Skeletal muscle cell (primary cell): ENCODE results near the gene SALL4.
"Not testable (repeated sequence)": the region's sequence is repeated elsewhere in the genome, so short reads cannot be mapped to it uniquely, and the experiment has no call there.

ENCODE experiments used
- DNase-seq: peaks from one replicate; pipeline ENCODE4 v3.0.0-alpha.2; 2010; ENCODE audit warnings: low read depth
- H3K4me3 ChIP-seq: 2 replicates; pipeline ENCODE4 v1.5.1; 2011; ENCODE audit warnings: low read depth, mild to moderate bottlenecking, control low read depth, low read length, moderate library complexity

SALL4 gene

DNA sequence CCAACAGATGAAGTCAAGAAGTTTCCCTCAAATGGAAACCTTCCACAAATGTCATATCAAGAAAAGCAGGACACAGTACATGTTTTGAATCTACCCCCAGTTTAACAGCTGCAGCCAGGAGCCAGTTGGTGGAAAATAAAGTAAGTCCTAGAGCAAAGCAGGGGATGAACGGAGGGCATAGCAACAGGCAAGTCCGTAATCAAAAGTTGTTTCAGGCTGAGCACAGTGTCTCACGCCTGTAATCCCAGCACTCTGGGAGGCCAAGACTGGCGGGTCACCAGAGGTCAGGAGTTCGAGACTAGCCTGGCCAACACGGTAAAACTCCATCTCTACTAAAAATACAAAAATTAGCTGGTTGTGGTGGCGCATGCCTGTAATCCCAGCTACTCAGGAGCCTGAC, 2.4 kb upstream of the SALL4 start:
- no peak for DNase-seq
- no peak overlapping the region for H3K4me3 ChIP-seq

DNA sequence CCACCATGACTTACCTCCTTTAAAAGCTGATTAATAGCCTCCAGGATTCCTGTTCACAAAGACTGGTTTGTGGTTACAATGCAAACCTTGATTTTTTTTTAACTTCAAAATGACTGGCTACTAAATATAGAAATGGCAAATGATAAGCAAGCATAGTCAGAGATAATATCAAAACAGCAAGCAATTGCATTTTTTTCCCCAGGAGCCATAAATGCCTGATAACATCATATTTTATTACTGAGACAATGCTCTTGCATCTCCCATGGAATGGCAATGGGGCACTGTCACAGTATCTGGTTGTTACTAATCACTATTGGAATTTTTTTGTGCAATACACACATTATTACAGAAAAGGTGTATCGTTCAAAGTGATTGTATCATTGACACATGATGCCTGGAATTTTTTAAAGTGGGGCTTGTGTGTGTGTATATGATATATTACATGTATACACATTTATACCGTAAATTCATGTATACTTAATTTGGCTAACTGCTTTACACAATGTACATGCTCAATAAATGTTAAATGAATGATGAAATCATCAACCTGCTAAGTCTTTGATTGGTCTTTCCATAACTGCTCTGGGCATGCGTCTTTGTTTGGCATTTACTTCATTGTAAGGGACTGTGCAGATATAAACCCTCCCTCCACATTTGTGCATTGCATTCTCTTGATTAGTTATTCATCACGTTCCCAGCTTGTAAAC, 980 bp upstream of the SALL4 start:
- no peak for DNase-seq
- no peak overlapping the region for H3K4me3 ChIP-seq

GRCh38 chr20:51801823-51802123, 548 bp downstream of the SALL4 start:
- H3K4me3 ChIP-seq: peak overlapping the region; percentile 50
- no peak for DNase-seq

DNA sequence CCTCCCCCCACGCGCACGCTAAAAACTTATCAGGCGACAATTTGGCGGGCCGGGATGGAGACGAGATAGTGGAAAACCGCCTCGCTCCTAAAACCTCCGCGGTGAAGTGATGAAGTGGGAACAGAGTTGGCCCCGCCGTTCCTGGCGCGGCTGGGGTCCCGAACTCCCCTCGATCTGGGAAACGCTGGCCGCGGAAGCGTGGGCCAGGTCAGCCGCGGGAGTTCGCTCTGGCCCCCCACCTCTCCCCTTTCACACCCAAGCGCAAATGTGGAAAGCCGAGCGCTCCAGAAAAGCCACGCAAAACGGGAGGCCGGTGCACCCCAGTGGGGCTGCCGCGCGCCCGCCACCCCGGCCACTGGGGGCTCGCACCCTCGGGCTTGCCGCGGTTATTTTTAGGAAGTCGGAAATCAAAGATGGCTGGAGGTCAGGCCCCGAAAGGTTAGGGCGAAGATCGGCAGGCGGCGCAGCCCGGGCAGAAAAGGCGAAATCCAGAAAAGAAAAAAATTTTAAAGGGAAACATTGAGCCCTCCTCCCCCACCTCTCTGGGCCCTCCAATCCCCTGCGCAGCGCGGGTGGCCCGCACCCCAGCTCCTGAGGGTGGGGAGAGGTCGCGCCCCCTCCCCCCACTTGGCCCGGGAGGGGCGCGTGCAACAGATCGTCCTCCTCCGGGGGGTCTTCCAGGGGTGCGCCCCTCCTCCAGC, 1.0 kb downstream of the SALL4 start:
- DNase-seq: no peak
- peak overlapping the region; percentile 50 for H3K4me3 ChIP-seq

GRCh38 chr20:51800872-51801121, 1.5 kb downstream of the SALL4 start:
- DNase-seq: no peak
- H3K4me3 ChIP-seq: peak overlapping the region; percentile 50

GRCh38 chr20:51800060-51800871, 2.1 kb downstream of the SALL4 start:
- DNase-seq: no peak
- peak overlapping the region; percentile 50 for H3K4me3 ChIP-seq

DNA sequence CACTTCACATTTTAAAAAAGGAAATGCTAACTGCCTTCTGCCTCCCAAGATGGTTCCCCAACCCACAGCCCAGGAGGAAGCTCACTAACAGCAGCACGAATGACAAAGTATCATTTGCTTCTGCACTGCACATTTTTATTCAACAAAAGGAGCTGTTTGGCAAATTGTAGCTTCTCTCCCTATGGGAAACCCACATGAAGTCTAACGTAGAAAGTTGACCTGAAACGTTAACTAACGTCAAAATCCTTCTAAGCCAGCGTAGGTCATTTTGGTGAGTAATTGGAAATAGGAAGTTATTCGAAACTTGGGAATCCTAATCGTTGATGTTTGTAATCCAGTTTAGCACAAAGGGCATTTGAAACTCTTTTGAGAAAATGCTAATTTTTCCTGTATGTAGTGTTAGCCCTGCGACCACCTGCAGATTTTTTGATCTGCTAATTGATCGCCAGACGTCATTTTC, 2.9 kb downstream of the SALL4 start:
- no peak overlapping the region for H3K4me3 ChIP-seq
- no peak for DNase-seq

- no peak for DNase-seq
Observed at GRCh38 chr20:51797357-51798025, 4.8 kb downstream of the SALL4 start.

DNA sequence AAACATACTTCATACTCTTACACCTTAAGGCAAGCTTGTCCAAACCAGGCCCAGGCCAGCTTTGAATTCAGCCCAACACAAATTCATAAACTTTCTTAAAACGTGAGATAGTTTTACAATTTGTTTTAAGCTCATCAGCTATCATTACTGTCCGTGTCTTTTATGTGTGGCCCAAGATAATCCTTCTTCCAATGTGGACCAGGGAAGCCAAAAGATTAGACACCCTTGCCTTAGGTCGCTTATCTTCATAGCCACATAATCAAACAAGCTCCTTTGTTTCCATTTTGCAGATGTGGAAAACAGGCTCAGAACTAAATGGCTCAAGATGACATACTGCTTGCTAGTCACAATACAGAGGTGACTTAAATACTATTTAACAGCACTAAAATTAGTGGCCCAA, 6.0 kb downstream of the SALL4 start:
- no peak for DNase-seq
- no peak overlapping the region for H3K4me3 ChIP-seq

More at GRCh38 chr20:51797357-51798025, 4.8 kb downstream of the SALL4 start:
- no peak overlapping the region for H3K4me3 ChIP-seq

- H3K4me3 ChIP-seq: no peak overlapping the region
- no peak for DNase-seq
Observed at GRCh38 chr20:51792960-51793359, 9.4 kb downstream of the SALL4 start.

DNA sequence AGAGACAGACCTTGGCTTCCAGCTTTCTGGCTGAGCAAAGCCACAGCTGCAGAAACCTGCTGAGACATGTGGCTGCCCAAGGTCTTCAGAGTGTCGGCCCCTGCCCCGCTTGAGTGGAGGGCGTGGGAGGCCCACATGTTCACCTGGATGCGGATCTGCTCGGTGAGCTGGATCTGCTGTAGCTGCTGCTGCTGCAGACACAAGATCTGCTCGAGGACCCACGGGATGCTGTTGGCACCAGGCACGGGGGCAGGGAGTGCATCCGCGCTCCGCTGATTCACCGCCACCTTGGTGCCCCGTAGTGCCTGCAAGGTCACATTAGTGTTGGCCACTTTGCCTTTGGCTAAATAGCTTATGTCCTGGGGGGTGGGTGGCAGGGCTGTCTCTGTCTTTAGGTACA, 10.7 kb downstream of the SALL4 start:
- H3K4me3 ChIP-seq: no peak overlapping the region

DNA sequence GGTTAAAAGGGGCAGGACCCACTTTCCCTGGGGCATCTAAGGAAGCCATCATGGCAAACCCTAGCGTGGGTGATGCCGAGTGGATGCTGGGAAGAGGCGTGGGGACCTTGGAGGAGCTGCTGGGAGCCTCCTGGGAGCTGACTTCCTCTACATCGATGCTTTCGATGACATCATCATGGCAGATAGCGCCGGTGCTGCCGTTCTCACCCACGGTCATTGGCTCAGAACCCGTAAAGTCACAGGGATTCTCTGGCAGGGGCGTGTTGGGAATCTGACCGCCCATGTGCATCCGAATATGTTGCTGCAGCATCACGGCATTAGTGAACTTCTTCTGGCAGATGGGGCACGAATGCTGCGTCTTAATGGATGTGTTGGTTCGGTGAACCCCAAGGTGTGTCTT, 12.1 kb downstream of the SALL4 start:
- no peak overlapping the region for H3K4me3 ChIP-seq
- no peak for DNase-seq

More for the DNA sequence above, 10.7 kb downstream of the SALL4 start:
- DNase-seq: no peak

DNA sequence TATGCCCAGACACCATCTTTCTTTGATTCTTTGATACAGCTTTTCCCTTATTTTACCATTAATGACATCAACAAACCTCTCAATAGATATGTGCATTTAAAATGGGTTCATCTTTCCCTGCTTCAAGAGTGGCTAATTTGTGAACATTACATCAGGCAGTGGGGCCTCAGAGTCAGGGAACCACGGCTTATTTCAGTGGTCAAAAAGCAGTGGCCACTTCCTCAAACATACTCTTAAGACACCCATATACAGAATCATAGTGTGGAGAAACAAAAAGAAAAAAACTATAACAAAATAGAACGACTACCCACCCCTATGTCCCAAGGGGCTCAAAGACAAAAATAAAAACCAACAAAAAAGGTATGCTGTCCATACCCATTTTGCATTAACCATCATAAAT, 12.9 kb downstream of the SALL4 start:
- DNase-seq: no peak
- no peak overlapping the region for H3K4me3 ChIP-seq

GRCh38 chr20:51788822-51789221, 13.5 kb downstream of the SALL4 start:
- DNase-seq: no peak

DNA sequence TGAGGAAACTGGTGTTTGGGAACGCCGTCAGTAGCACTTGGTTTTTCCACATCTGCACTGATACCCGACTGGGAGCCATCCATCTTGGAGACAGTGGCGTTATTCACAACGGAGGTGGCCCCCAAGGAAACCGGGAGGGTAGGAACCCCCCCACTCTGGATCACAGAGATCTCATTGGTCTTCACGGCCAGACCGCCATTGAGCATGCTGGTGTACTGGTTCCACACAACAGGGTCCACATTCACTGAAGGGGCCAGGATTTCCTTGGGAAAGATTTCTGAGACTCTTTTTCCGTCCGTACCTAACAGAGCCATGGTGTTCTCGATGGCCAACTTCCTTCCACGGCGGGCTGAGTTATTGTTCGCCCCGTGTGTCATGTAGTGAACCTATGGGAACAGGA, 18.0 kb downstream of the SALL4 start:
- no peak overlapping the region for H3K4me3 ChIP-seq
- DNase-seq: no peak

More at GRCh38 chr20:51788822-51789221, 13.5 kb downstream of the SALL4 start:
- no peak overlapping the region for H3K4me3 ChIP-seq

- H3K4me3 ChIP-seq, DNase-seq: not testable (repeated sequence)
Observed at GRCh38 chr20:51778229-51778759, 24.0 kb downstream of the SALL4 start.

DNA sequence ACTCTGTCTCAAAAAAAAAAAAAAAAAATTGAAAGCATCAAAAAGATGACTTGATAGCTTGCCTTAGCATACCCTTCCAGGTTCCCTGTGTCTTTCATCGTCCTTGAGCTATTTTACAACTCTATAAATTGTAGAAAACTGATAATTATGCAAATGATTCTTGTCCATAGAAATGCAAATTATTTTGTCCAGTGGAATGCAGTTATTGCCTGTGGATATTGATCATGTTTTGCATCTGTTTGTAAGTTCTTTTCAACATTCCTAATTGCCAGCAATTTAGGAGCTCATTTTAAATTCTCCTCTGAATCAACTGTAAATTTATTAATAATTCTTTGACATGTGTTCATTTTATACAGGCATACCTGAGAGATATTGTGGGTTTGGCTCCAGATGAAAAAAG, 27.1 kb downstream of the SALL4 start:
- no peak overlapping the region for H3K4me3 ChIP-seq
- DNase-seq: no peak

DNA sequence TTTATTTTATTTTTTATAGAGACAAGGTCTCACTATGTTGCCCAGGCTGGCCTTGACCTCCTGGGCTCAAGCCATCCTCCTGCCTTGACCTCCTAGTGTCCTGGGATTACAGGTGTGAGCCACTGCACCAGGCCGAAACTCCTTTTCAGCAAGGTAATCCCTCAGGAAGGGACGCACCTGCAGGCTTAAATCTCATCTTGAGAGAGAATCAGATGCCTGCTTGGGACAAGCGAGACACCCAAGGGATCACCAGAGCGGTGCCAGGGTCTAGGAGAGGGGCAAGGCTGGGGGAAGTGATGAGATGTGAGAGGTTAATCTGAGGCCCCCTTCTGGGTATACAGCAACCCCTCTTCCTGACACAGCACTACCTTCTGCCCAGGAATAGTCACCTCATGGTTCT, 30.1 kb downstream of the SALL4 start:
- H3K4me3 ChIP-seq: no peak overlapping the region
- no peak for DNase-seq

DNA sequence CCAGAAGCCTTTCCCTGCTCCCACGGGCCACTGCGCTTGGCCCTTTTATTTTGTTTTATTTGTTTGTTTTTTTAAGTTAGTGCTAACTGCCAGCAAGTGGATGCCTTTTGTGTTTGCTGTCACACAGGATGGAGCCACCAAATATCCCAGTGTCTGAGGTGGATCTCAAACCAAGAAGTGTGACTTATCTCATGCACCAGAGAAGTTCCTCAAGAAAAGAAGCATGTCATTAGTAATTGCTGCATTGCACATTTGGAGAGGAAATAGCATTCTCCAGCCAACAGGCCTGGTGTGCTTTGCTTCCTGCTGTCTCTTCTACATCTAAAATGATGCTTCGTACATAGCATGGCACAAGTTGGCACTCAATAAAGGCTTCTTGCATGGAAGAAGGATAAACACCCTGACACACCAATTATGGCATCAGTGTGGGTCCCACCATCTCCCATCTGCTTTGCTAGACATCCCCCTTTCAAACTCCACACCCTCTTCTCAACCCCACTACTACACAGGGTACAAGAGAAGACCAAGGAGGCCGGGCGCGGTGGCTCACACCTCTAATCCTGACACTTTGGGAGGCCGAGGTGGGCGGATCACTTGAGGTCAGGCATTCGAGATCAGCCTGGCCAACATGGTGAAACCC, 32.2 kb downstream of the SALL4 start:
- DNase-seq: no peak
- no peak overlapping the region for H3K4me3 ChIP-seq
